Stimulated activated naive B cell treated with anti-CD40 and anti-IgM and Interleukin-4, amounts not matched to agents 10 μg/mL and 1 μg/mL and 100 μg/mL, for 72 hours (primary cell): ENCODE results near the gene GDF15.
"Not testable (repeated sequence)": the region's sequence is repeated elsewhere in the genome, so short reads cannot be mapped to it uniquely, and the experiment has no call there.

ENCODE experiments used
- ATAC-seq, 2 donors: fragments of 150-1000 bp; cut with Tn5 transposase; replicated peaks; 2 replicates each; pipeline ENCODE4 v1.10.0; 2021; ENCODE audit warnings: moderate library complexity in 1 of 2
- DNase-seq: peaks from one replicate; pipeline ENCODE4 v3.0.0; 2021
- H3K27ac Mint-ChIP-seq: one replicate; pipeline ENCODE4 v1.8.0; 2022; ENCODE audit warnings: mild to moderate bottlenecking, mixed read lengths
- H3K27me3 Mint-ChIP-seq, 2 donors: one replicate each; pipeline ENCODE4 v1.8.0; 2022; ENCODE audit warnings: mixed read lengths in 2 of 2
- H3K36me3 Mint-ChIP-seq, 2 donors: one replicate each; pipeline ENCODE4 v1.8.0; 2022; ENCODE audit warnings: mixed read lengths in 2 of 2, mild to moderate bottlenecking in 1 of 2
- H3K4me1 Mint-ChIP-seq, 2 donors: one replicate each; pipeline ENCODE4 v1.8.0; 2022; ENCODE audit warnings: mixed read lengths in 2 of 2, mild to moderate bottlenecking in 1 of 2
- H3K4me3 Mint-ChIP-seq, 2 donors: one replicate each; pipeline ENCODE4 v1.8.0; 2022; ENCODE audit warnings: mild to moderate bottlenecking in 2 of 2, mixed read lengths in 2 of 2, moderate library complexity in 1 of 2
- H3K9me3 Mint-ChIP-seq, 2 donors: one replicate each; pipeline ENCODE4 v1.8.0; 2022; ENCODE audit warnings: mixed read lengths in 2 of 2, mild to moderate bottlenecking in 1 of 2

Gene GDF15

GRCh38 chr19:18377026-18377425 is 8.9 kb upstream of the GDF15 start:
- no peak overlapping the region for H3K4me3 Mint-ChIP-seq
- ATAC-seq (no peak), DNase-seq (no peak)
- no peaks in the 10 kb centered on the region for H3K36me3 Mint-ChIP-seq
- H3K27me3 Mint-ChIP-seq, result peaks cover 9 to 26% of the 10 kb centered on the region in 2 donors
- no peaks in the 10 kb centered on the region for H3K9me3 Mint-ChIP-seq
- H3K27ac Mint-ChIP-seq, result no peak overlapping the region
- peaks cover 12 to 27% of the 10 kb centered on the region in 2 donors for H3K4me1 Mint-ChIP-seq

- Mint-ChIP-seq H3K9me3 (no peaks in the 10 kb centered on the region), H3K36me3 (no peaks in the 10 kb centered on the region)
- DNase-seq, result no peak
Measured at GRCh38 chr19:18379803-18380747, 5.9 kb upstream of the GDF15 start.

GRCh38 chr19:18380843-18381242 is 5.1 kb upstream of the GDF15 start:
- peaks cover 20 to 57% of the 10 kb centered on the region in 2 donors for H3K27me3 Mint-ChIP-seq
- H3K36me3 Mint-ChIP-seq, result no peaks in the 10 kb centered on the region
- no peak overlapping the region for H3K27ac Mint-ChIP-seq
- H3K4me3 Mint-ChIP-seq, result no peak overlapping the region
- H3K4me1 Mint-ChIP-seq, result peaks cover 4 to 12% of the 10 kb centered on the region in 2 donors
- DNase-seq (no peak), ATAC-seq (no peak)
- no peaks in the 10 kb centered on the region for H3K9me3 Mint-ChIP-seq

More at GRCh38 chr19:18379803-18380747, 5.9 kb upstream of the GDF15 start:
- Mint-ChIP-seq H3K4me3 (no peak overlapping the region), H3K27ac (peak overlapping the region; percentile 59), H3K4me1 (peaks cover 2 to 9% of the 10 kb centered on the region in 2 donors), H3K27me3 (peaks cover 20 to 49% of the 10 kb centered on the region in 2 donors)
- ATAC-seq, result no peak

GRCh38 chr19:18383622-18384021 is 2.3 kb upstream of the GDF15 start:
- not testable (repeated sequence) for H3K4me3 Mint-ChIP-seq, H3K9me3 Mint-ChIP-seq, H3K36me3 Mint-ChIP-seq, DNase-seq, H3K27ac Mint-ChIP-seq, ATAC-seq
- H3K4me1 Mint-ChIP-seq, result peaks cover 9 to 33% of the 10 kb centered on the region in 2 donors
- H3K27me3 Mint-ChIP-seq, result peaks cover 20 to 54% of the 10 kb centered on the region in 2 donors

- ATAC-seq, result no peak
- Mint-ChIP-seq H3K27me3 (peaks cover 20 to 50% of the 10 kb centered on the region in 2 donors), H3K27ac (no peak overlapping the region), H3K36me3 (peaks cover 0 to under 1% of the 10 kb centered on the region in 2 donors), H3K4me3 (no peak overlapping the region), H3K9me3 (peaks cover 0 to 2% of the 10 kb centered on the region in 2 donors), H3K4me1 (peaks cover 9 to 38% of the 10 kb centered on the region in 2 donors)
- DNase-seq, result no peak
Measured at GRCh38 chr19:18384775-18385174, 1.2 kb upstream of the GDF15 start.

- peaks cover 0 to 2% of the 10 kb centered on the region in 2 donors for H3K9me3 Mint-ChIP-seq
- ATAC-seq (no peak), DNase-seq (no peak)
- H3K4me1 Mint-ChIP-seq, result peaks cover 9 to 38% of the 10 kb centered on the region in 2 donors
- no peak overlapping the region for H3K27ac Mint-ChIP-seq
- H3K4me3 Mint-ChIP-seq, result no peak overlapping the region
- H3K36me3 Mint-ChIP-seq, result peaks cover 3 to 6% of the 10 kb centered on the region in 2 donors
- peaks cover 16 to 45% of the 10 kb centered on the region in 2 donors for H3K27me3 Mint-ChIP-seq
Measured at GRCh38 chr19:18385359-18385674, 641 bp upstream of the GDF15 start.

- Mint-ChIP-seq H3K27me3 (peaks cover 14 to 45% of the 10 kb centered on the region in 2 donors), H3K9me3 (peaks cover 0 to 4% of the 10 kb centered on the region in 2 donors), H3K4me3 (no peak overlapping the region), H3K27ac (no peak overlapping the region), H3K36me3 (peaks cover 6 to 9% of the 10 kb centered on the region in 2 donors), H3K4me1 (peaks cover 9 to 38% of the 10 kb centered on the region in 2 donors)
- DNase-seq (no peak), ATAC-seq (no peak)
Measured at GRCh38 chr19:18386543-18387271, 749 bp downstream of the GDF15 start.

- DNase-seq (peak; percentile 81), ATAC-seq (peak; percentile 88)
- Mint-ChIP-seq H3K4me3 (peak overlapping the region; percentile 78 to 85), H3K27ac (peak overlapping the region; percentile 22), H3K27me3 (peaks cover 5 to 30% of the 10 kb centered on the region in 2 donors), H3K4me1 (peaks cover 10 to 49% of the 10 kb centered on the region in 2 donors), H3K9me3 (peaks cover 0 to 4% of the 10 kb centered on the region in 2 donors), H3K36me3 (peaks cover 6 to 9% of the 10 kb centered on the region in 2 donors)
Measured at GRCh38 chr19:18388100-18388959, 2.4 kb downstream of the GDF15 start.

GRCh38 chr19:18388960-18389725 is 3.2 kb downstream of the GDF15 start:
- Mint-ChIP-seq H3K4me3 (peak overlapping the region in 1 of 2 donors; percentile 85), H3K4me1 (peaks cover 14 to 55% of the 10 kb centered on the region in 2 donors)

GRCh38 chr19:18389726-18390064 is 3.7 kb downstream of the GDF15 start:
- H3K4me1 Mint-ChIP-seq, result peaks cover 14 to 58% of the 10 kb centered on the region in 2 donors
- H3K36me3 Mint-ChIP-seq, result peaks cover 6 to 9% of the 10 kb centered on the region in 2 donors
- ATAC-seq, result no peak
- no peak overlapping the region for H3K4me3 Mint-ChIP-seq
- peaks cover 0 to 22% of the 10 kb centered on the region in 2 donors for H3K27me3 Mint-ChIP-seq
- H3K27ac Mint-ChIP-seq, result no peak overlapping the region
- peaks cover 0 to 4% of the 10 kb centered on the region in 2 donors for H3K9me3 Mint-ChIP-seq
- DNase-seq, result no peak

More at GRCh38 chr19:18388960-18389725, 3.2 kb downstream of the GDF15 start:
- ATAC-seq (no peak), DNase-seq (no peak)
- Mint-ChIP-seq H3K36me3 (peaks cover 6 to 9% of the 10 kb centered on the region in 2 donors), H3K27ac (no peak overlapping the region), H3K27me3 (peaks cover 4 to 28% of the 10 kb centered on the region in 2 donors), H3K9me3 (peaks cover 0 to 4% of the 10 kb centered on the region in 2 donors)

- Mint-ChIP-seq H3K4me3 (no peak overlapping the region), H3K36me3 (peaks cover 6 to 9% of the 10 kb centered on the region in 2 donors), H3K4me1 (peaks cover 13 to 58% of the 10 kb centered on the region in 2 donors), H3K27ac (no peak overlapping the region), H3K9me3 (peaks cover 0 to 4% of the 10 kb centered on the region in 2 donors), H3K27me3 (peaks cover 0 to 17% of the 10 kb centered on the region in 2 donors)
- ATAC-seq, result no peak
- no peak for DNase-seq
Measured at GRCh38 chr19:18390065-18390907, 4.3 kb downstream of the GDF15 start.

- DNase-seq (no peak), ATAC-seq (no peak)
- H3K4me1 Mint-ChIP-seq, result peaks cover 13 to 45% of the 10 kb centered on the region in 2 donors
- peaks cover 6 to 9% of the 10 kb centered on the region in 2 donors for H3K36me3 Mint-ChIP-seq
- H3K27ac Mint-ChIP-seq, result no peak overlapping the region
- peaks cover 0 to 6% of the 10 kb centered on the region in 2 donors for H3K27me3 Mint-ChIP-seq
- H3K9me3 Mint-ChIP-seq, result peaks cover 0 to 4% of the 10 kb centered on the region in 2 donors
- H3K4me3 Mint-ChIP-seq, result no peak overlapping the region
Measured at GRCh38 chr19:18391509-18392075, 5.6 kb downstream of the GDF15 start.
